ENCODE data around the gene DOK6.

- TF ChIP-seq, protein P1, sequence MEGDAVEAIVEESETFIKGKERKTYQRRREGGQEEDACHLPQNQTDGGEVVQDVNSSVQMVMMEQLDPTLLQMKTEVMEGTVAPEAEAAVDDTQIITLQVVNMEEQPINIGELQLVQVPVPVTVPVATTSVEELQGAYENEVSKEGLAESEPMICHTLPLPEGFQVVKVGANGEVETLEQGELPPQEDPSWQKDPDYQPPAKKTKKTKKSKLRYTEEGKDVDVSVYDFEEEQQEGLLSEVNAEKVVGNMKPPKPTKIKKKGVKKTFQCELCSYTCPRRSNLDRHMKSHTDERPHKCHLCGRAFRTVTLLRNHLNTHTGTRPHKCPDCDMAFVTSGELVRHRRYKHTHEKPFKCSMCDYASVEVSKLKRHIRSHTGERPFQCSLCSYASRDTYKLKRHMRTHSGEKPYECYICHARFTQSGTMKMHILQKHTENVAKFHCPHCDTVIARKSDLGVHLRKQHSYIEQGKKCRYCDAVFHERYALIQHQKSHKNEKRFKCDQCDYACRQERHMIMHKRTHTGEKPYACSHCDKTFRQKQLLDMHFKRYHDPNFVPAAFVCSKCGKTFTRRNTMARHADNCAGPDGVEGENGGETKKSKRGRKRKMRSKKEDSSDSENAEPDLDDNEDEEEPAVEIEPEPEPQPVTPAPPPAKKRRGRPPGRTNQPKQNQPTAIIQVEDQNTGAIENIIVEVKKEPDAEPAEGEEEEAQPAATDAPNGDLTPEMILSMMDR (IDR thresholded peaks at IDR 0.05; ENCODE audit: low read depth, low read length): no peak
- TF ChIP-seq EZH2phosphoT487 (IDR thresholded peaks at IDR 0.05; ENCODE audit: low read depth): no peak
Measured at GRCh38 chr18:69763821-69764220, 363.1 kb downstream of the DOK6 start.

Data from OCI-LY3 (cell line).